HPDE6-E6E7 (cell line): ENCODE results near the gene HAPLN3.

Experiments
- DNase-seq: peaks from one replicate; pipeline ENCODE4 v3.0.0; 2011; ENCODE audit warnings: missing footprints; ENCODE audit errors: extremely low spot score

The HAPLN3 gene

GRCh38 chr15:88830016-88830415 is 65.3 kb downstream of the HAPLN3 start:
- no peak for DNase-seq

- DNase-seq: no peak
Observed at GRCh38 chr15:88828791-88829190, 66.6 kb downstream of the HAPLN3 start.
